DND-41 (cell line): ENCODE results near the gene INPP5K.

Source experiments
- ATAC-seq: fragments of 200-7000 bp; cut with Tn5 transposase; 3 replicates; pipeline ENCODE4 v1.9.1; 2021; ENCODE audit warnings: low read depth; ENCODE audit not compliant: insufficient read depth
- DNase-seq: peaks from one replicate; pipeline ENCODE4 v3.0.0-alpha.2; 2020
- H2AFZ ChIP-seq: 2 replicates; pipeline ENCODE4 v1.6.0; 2012; ENCODE audit warnings: low read depth, low read length
- H3K27ac ChIP-seq: 2 replicates; pipeline ENCODE4 v1.5.1; 2012; ENCODE audit warnings: low read length, inconsistent platforms
- H3K27me3 ChIP-seq: fragments of 200-600 bp; sonication (generic); 2 replicates; pipeline ENCODE4 v1.6.0; 2012; ENCODE audit warnings: low read length, mild to moderate bottlenecking, inconsistent platforms; ENCODE audit not compliant: insufficient read depth, poor library complexity
- H3K36me3 ChIP-seq: 2 replicates; pipeline ENCODE4 v1.5.1; 2012; ENCODE audit warnings: low read length, inconsistent platforms; ENCODE audit not compliant: insufficient read depth
- H3K4me1 ChIP-seq: 2 replicates; pipeline ENCODE4 v1.5.1; 2012; ENCODE audit warnings: mild to moderate bottlenecking, low read length; ENCODE audit not compliant: insufficient read depth
- H3K4me2 ChIP-seq: 2 replicates; pipeline ENCODE4 v1.6.0; 2012; ENCODE audit warnings: mild to moderate bottlenecking, moderate library complexity, low read length, inconsistent platforms; ENCODE audit not compliant: insufficient read depth
- H3K4me3 ChIP-seq, 2 experiments: fragments of 200-600 bp in 1 of 2; shearing (Covaris generic) in 1 of 2; 2 replicates each; pipeline ENCODE4 v1.5.1; 2012 to 2016; ENCODE audit warnings: inconsistent platforms in 2 of 2, low read length in 2 of 2, mild to moderate bottlenecking in 2 of 2, low read depth in 1 of 2, moderate library complexity in 1 of 2
- H3K79me2 ChIP-seq: 2 replicates; pipeline ENCODE4 v1.6.0; 2012; ENCODE audit warnings: low read length, inconsistent platforms; ENCODE audit not compliant: insufficient read depth
- H3K9ac ChIP-seq: 2 replicates; pipeline ENCODE4 v1.6.0; 2012; ENCODE audit warnings: low read depth, mild to moderate bottlenecking, inconsistent platforms, low read length, moderate library complexity
- H3K9me3 ChIP-seq: 2 replicates; pipeline ENCODE4 v1.5.1; 2012; ENCODE audit warnings: low read length, moderate library complexity, mild to moderate bottlenecking, inconsistent platforms; ENCODE audit not compliant: insufficient read depth, severe bottlenecking
- H4K20me1 ChIP-seq: 2 replicates; pipeline ENCODE4 v1.6.0; 2012; ENCODE audit warnings: low read length; ENCODE audit not compliant: insufficient read depth
- EZH2 ChIP-seq: IDR thresholded peaks from 3 replicates; pipeline ENCODE4 v1.6.1; 2012; ENCODE audit warnings: borderline replicate concordance, low read depth, mild to moderate bottlenecking, moderate library complexity, low read length, inconsistent platforms; ENCODE audit not compliant: severe bottlenecking
- TF ChIP-seq, protein P1 (sequence below): IDR thresholded peaks from 2 replicates; pipeline ENCODE4 v1.5.1; 2012; ENCODE audit warnings: borderline replicate concordance, low read length, moderate library complexity, mild to moderate bottlenecking; ENCODE audit not compliant: poor library complexity, severe bottlenecking; ENCODE audit errors: extremely low read depth

Gene INPP5K

DNA sequence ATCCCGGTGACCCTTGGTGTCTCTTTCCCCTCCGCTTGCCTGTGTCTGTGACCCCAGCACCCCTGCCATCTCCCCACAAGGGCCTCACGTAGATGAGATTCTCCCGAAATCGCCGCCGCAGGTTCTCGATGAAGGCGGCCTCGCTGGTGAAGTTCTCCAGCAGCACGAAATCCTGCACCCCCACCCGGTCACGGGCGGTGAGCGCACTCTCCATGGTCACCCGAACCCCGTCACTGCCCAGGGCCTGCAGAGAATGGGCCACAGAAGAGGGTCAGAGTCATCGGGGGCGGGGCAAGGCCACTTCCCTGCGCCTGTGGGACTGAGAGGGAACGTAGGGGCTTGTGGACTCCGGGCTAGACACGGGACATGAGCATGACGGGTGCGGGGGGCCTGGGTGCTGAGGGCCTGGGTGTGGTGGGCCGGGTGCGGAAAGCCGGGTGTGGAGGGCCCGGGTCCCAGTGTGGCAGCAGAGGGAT lies 32.3 kb downstream of the INPP5K start:
- ATAC-seq = no peak
- no peak overlapping the region for H3K27ac ChIP-seq
- no peak overlapping the region for H2AFZ ChIP-seq
- no peak overlapping the region for H3K4me3 ChIP-seq
- no peak overlapping the region for H3K4me2 ChIP-seq
- no peaks in the 10 kb centered on the region for H3K79me2 ChIP-seq
- H3K4me1 ChIP-seq = peaks cover 33% of the 10 kb centered on the region
- TF ChIP-seq EZH2 = no peak
- TF ChIP-seq, protein P1, sequence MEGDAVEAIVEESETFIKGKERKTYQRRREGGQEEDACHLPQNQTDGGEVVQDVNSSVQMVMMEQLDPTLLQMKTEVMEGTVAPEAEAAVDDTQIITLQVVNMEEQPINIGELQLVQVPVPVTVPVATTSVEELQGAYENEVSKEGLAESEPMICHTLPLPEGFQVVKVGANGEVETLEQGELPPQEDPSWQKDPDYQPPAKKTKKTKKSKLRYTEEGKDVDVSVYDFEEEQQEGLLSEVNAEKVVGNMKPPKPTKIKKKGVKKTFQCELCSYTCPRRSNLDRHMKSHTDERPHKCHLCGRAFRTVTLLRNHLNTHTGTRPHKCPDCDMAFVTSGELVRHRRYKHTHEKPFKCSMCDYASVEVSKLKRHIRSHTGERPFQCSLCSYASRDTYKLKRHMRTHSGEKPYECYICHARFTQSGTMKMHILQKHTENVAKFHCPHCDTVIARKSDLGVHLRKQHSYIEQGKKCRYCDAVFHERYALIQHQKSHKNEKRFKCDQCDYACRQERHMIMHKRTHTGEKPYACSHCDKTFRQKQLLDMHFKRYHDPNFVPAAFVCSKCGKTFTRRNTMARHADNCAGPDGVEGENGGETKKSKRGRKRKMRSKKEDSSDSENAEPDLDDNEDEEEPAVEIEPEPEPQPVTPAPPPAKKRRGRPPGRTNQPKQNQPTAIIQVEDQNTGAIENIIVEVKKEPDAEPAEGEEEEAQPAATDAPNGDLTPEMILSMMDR = no peak
- no peaks in the 10 kb centered on the region for H3K9me3 ChIP-seq
- DNase-seq = no peak
- peaks cover 7% of the 10 kb centered on the region for H4K20me1 ChIP-seq
- no peak overlapping the region for H3K9ac ChIP-seq
- peaks cover 12% of the 10 kb centered on the region for H3K27me3 ChIP-seq
- peaks cover 3% of the 10 kb centered on the region; the same call in 1 of the 2 replicates for H3K36me3 ChIP-seq

DNA sequence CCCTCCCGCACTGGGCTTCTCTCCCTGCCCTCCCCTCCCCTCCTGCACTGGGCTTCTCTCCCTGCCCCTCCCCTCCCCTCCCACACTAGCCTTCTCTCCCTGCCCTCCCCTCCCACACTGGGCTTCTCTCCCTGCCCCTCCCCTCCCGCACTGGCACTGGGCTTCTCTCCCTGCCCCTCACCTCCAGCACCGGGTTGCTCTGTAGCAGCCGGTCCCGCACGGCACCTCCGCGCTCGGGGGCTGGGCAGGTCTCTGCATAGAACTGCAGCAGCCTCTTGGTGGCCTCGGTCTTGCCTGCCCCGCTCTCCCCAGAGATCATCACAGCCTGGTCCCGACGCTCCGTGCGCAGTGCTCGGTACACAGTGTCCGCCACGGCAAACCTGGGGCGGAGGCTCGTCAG lies 33.7 kb downstream of the INPP5K start:
- Histone ChIP-seq H4K20me1 (no peaks in the 10 kb centered on the region; the same call in 1 of the 2 replicates), H3K79me2 (no peaks in the 10 kb centered on the region), H3K9ac (no peak overlapping the region), H3K27ac (no peak overlapping the region), H3K36me3 (peaks cover 3% of the 10 kb centered on the region; the same call in 1 of the 2 replicates), H3K9me3 (no peaks in the 10 kb centered on the region), H3K4me2 (no peak overlapping the region), H2AFZ (no peak overlapping the region), H3K27me3 (peaks cover 7% of the 10 kb centered on the region), H3K4me3 (no peak overlapping the region), H3K4me1 (peaks cover 22% of the 10 kb centered on the region)
- ATAC-seq (no peak), DNase-seq (no peak)
- TF ChIP-seq, protein P1 = no peak
- no peak for TF ChIP-seq EZH2

DNA sequence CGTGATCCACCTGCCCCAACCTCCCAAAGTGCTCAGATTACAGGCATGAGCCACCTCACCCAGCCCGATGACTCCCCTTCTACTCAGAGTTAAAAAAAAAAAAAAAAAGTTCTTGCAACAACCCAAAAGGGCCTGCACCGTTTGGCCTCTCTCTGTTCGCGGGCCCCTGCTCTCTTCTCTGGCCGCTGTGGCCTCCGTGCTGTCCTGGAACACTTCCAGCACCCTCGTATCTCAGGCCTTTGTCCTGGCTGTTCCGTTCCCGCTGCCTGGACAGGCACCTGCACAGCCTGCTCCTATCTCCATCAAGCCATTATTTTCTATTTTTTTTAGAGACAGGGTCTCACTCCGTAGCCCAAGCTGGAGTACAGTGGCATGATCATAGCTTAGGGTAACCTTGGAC lies 34.7 kb downstream of the INPP5K start:
- Histone ChIP-seq H3K4me3 (no peak overlapping the region), H3K79me2 (no peaks in the 10 kb centered on the region), H3K9ac (no peak overlapping the region), H2AFZ (no peak overlapping the region), H3K4me2 (no peak overlapping the region), H4K20me1 (no peaks in the 10 kb centered on the region; the same call in 1 of the 2 replicates), H3K36me3 (peaks cover 3% of the 10 kb centered on the region; the same call in 1 of the 2 replicates), H3K4me1 (peaks cover 12% of the 10 kb centered on the region), H3K27me3 (peaks cover 1% of the 10 kb centered on the region), H3K27ac (no peak overlapping the region), H3K9me3 (no peaks in the 10 kb centered on the region)
- TF ChIP-seq, protein P1 = no peak
- no peak for TF ChIP-seq EZH2
- DNase-seq = no peak
- no peak for ATAC-seq
